ENCODE data around the gene TRIM65.

DNA sequence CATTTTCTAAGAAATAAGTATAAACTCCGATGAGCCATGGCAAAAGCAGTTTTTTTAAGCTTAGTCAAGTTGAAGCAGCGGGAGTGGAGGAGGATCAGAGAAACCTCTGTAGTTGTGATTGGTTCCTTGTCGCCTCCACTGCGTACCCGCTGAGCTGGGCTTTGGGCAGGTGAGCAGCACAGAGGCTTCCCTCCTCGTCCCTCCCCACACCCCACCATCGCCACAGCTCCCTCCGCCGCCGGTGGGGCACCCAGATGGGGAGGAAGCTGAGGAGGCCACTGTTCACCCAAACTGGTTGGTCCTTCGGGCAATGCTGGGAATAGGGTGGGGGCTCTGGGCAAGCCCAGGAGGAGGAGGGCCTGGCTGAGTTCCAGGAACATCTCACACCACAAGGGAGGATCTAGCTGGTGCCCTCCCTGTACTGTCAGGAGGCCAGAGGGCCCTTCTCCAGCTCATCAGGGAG, 13.1 kb upstream of the TRIM65 start:
- TF ChIP-seq POLR2A (IDR thresholded peaks at IDR 0.05): no peak
- no peak for TF ChIP-seq CTCF (IDR thresholded peaks at IDR 0.05)

Data from right lobe of liver (tissue), 4 donors.